HG02840 (cell line): ENCODE data around the gene NECAB3.
"Not testable (repeated sequence)": the region's sequence is repeated elsewhere in the genome, so short reads cannot be mapped to it uniquely, and the experiment has no call there.

ENCODE experiments used
- ATAC-seq: cut with Tn5 transposase; IDR thresholded peaks from one replicate; pipeline ENCODE4 v1.9.1; 2021; ENCODE audit warnings: mild to moderate bottlenecking, moderate library complexity, moderate number of reproducible peaks; ENCODE audit not compliant: unreplicated experiment, low FRiP score

Gene NECAB3

GRCh38 chr20:33653218-33653899 lies 20.9 kb downstream of the NECAB3 start:
- no peak for ATAC-seq

- ATAC-seq = no peak
Observed at GRCh38 chr20:33651562-33652048, 22.6 kb downstream of the NECAB3 start.

- no peak for ATAC-seq
Observed at GRCh38 chr20:33650753-33651561, 23.3 kb downstream of the NECAB3 start.

- no peak for ATAC-seq
Observed at GRCh38 chr20:33650111-33650752, 24.0 kb downstream of the NECAB3 start.

- ATAC-seq = no peak
Observed at GRCh38 chr20:33649201-33649681, 25.0 kb downstream of the NECAB3 start.

- no peak for ATAC-seq
Observed at GRCh38 chr20:33648396-33649004, 25.7 kb downstream of the NECAB3 start.

- no peak for ATAC-seq
Observed at GRCh38 chr20:33647603-33648395, 26.4 kb downstream of the NECAB3 start.

- not testable (repeated sequence) for ATAC-seq
Observed at GRCh38 chr20:33646959-33647602, 27.1 kb downstream of the NECAB3 start.

GRCh38 chr20:33646191-33646590 lies 28.0 kb downstream of the NECAB3 start:
- ATAC-seq = no peak

- no peak for ATAC-seq
Observed at GRCh38 chr20:33645396-33645795, 28.8 kb downstream of the NECAB3 start.

- no peak for ATAC-seq
Observed at GRCh38 chr20:33645072-33645358, 29.2 kb downstream of the NECAB3 start.

- ATAC-seq = no peak
Observed at GRCh38 chr20:33644313-33645071, 29.7 kb downstream of the NECAB3 start.

- ATAC-seq = no peak
Observed at GRCh38 chr20:33640287-33640686, 33.9 kb downstream of the NECAB3 start.

GRCh38 chr20:33636776-33637175 lies 37.5 kb downstream of the NECAB3 start:
- ATAC-seq = no peak

- no peak for ATAC-seq
Observed at GRCh38 chr20:33635341-33635740, 38.9 kb downstream of the NECAB3 start.

GRCh38 chr20:33631910-33632309 lies 42.3 kb downstream of the NECAB3 start:
- ATAC-seq = not testable (repeated sequence)

- ATAC-seq = no peak
Observed at GRCh38 chr20:33630507-33630906, 43.7 kb downstream of the NECAB3 start.

GRCh38 chr20:33629979-33630378 lies 44.2 kb downstream of the NECAB3 start:
- no peak for ATAC-seq

- no peak for ATAC-seq
Observed at GRCh38 chr20:33629533-33629932, 44.7 kb downstream of the NECAB3 start.
